Measurements from ENCODE around the gene TNP2.

The TNP2 gene

GRCh38 chr16:11256661-11257130 is 12.4 kb downstream of the TNP2 start:
- DNase-seq (ENCODE audit: low read depth): no peak

GRCh38 chr16:11255737-11256660 is 13.1 kb downstream of the TNP2 start, which contains the start of gene SOCS1:
SOCS1 (minus strand) TSS chr16:11256204; CDS start chr16:11255478, 726 bp downstream.
- DNase-seq (ENCODE audit: low read depth): peak; percentile 70

GRCh38 chr16:11254913-11255736 is 14.0 kb downstream of the TNP2 start:
- no peak for DNase-seq (ENCODE audit: low read depth)

GRCh38 chr16:11253995-11254912 is 14.9 kb downstream of the TNP2 start:
- DNase-seq (ENCODE audit: low read depth): no peak

GRCh38 chr16:11253009-11253994 is 15.8 kb downstream of the TNP2 start:
- no peak for DNase-seq (ENCODE audit: low read depth)

- no peak for DNase-seq (ENCODE audit: low read depth)
Measured at GRCh38 chr16:11252482-11252931, 16.6 kb downstream of the TNP2 start.

GRCh38 chr16:11251525-11252481 is 17.3 kb downstream of the TNP2 start:
- DNase-seq (ENCODE audit: low read depth): peak; percentile 57

- DNase-seq (ENCODE audit: low read depth): no peak
Measured at GRCh38 chr16:11250786-11251524, 18.2 kb downstream of the TNP2 start.

- DNase-seq (ENCODE audit: low read depth): no peak
Measured at GRCh38 chr16:11250091-11250785, 18.9 kb downstream of the TNP2 start.

- no peak for DNase-seq (ENCODE audit: low read depth)
Measured at GRCh38 chr16:11249233-11250061, 19.7 kb downstream of the TNP2 start.

GRCh38 chr16:11248133-11248532 is 21.0 kb downstream of the TNP2 start:
- no peak for DNase-seq (ENCODE audit: low read depth)

- no peak for DNase-seq (ENCODE audit: low read depth)
Measured at GRCh38 chr16:11245988-11246387, 23.1 kb downstream of the TNP2 start.

GRCh38 chr16:11245222-11245737 is 23.8 kb downstream of the TNP2 start:
- DNase-seq (ENCODE audit: low read depth): no peak

GRCh38 chr16:11242658-11243057 is 26.5 kb downstream of the TNP2 start:
- DNase-seq (ENCODE audit: low read depth): no peak

GRCh38 chr16:11241480-11242204 is 27.5 kb downstream of the TNP2 start:
- no peak for DNase-seq (ENCODE audit: low read depth)

Measured in stimulated activated CD8-positive, alpha-beta memory T cell treated with anti-CD3 and anti-CD28 coated beads, Interleukin-15, amount 100 ng/mL, for 1 hour (primary cell).